ENCODE data around the gene HOXA3. TPM values are rescaled to one million over a fixed set of nuclear protein-coding genes. Genes with fewer than 3 reads are reported as not detected.

The HOXA3 gene
- polyA plus RNA-seq, 1 donor = 19.1 TPM

DNA sequence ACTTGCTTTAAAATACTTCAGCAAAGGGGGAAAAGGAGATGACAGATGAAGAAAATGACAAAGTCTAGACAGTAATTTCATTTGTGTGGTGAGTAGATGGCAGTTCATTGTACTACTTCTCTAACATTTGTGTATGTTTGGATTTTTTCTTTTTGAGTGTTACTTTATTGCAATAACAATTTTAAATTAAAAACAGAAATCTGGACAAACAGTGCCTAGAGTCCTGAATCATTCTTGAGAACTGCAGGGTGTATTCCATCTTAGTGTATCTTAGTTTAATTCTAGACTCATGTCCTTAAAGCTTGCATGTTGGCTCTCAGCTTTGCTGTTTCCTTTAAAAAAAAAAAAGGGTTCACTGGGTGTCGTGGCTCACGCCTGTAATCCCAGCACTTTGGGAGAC, 87.7 kb downstream of the HOXA3 start:
- Histone ChIP-seq H3K4me1 (ENCODE audit: control insufficient read depth, insufficient read depth, low read length) (no peaks in the 10 kb centered on the region), H3K4me3 (ENCODE audit: low read length) (no peak overlapping the region), H3K9me3 (ENCODE audit: control insufficient read depth, low read depth, low read length) (no peaks in the 10 kb centered on the region), H3K27ac (ENCODE audit: low read length) (no peak overlapping the region), H3K27me3 (ENCODE audit: control insufficient read depth, insufficient read depth, low read length) (no peaks in the 10 kb centered on the region), H3K36me3 (ENCODE audit: control insufficient read depth, insufficient read depth, low read length) (no peaks in the 10 kb centered on the region)
- no CpG with 5 or more reads among the region's 2 CpGs for WGBS (ENCODE audit: insufficient coverage, low lambda C conversion rate)
- no peak for DNase-seq

DNA sequence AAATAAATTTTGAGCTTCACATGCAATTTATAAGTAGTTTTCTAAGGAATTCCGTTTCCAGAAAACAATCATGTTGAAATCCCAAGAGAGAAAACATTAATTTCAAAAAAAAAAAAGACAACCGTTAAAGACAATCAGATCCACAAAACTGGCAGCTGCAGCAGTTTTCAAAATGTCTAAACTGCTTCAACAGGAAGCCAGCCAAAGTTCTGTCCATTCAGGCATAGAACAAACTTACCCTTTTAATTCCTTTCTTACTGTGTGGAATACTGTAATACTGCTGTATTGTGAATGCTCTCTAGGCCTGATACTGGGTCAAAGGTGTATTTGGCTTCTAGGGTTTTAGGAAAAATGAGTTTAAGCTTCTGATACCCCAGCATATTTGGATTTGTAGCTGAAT, 88.2 kb downstream of the HOXA3 start:
- DNase-seq = no peak
- Histone ChIP-seq H3K4me3 (ENCODE audit: low read length) (no peak overlapping the region), H3K27me3 (ENCODE audit: control insufficient read depth, insufficient read depth, low read length) (no peaks in the 10 kb centered on the region), H3K27ac (ENCODE audit: low read length) (no peak overlapping the region), H3K4me1 (ENCODE audit: control insufficient read depth, insufficient read depth, low read length) (no peaks in the 10 kb centered on the region), H3K9me3 (ENCODE audit: control insufficient read depth, low read depth, low read length) (no peaks in the 10 kb centered on the region), H3K36me3 (ENCODE audit: control insufficient read depth, insufficient read depth, low read length) (no peaks in the 10 kb centered on the region)
- no CpG with 5 or more reads among the region's 2 CpGs for WGBS (ENCODE audit: insufficient coverage, low lambda C conversion rate)

GRCh38 chr7:27062946-27063345, 89.4 kb downstream of the HOXA3 start:
- no peak overlapping the region for H3K27ac ChIP-seq (ENCODE audit: low read length)
- H3K27me3 ChIP-seq (ENCODE audit: control insufficient read depth, insufficient read depth, low read length) = no peaks in the 10 kb centered on the region
- DNase-seq = no peak
- no peaks in the 10 kb centered on the region for H3K9me3 ChIP-seq (ENCODE audit: control insufficient read depth, low read depth, low read length)
- no peak overlapping the region for H3K4me3 ChIP-seq (ENCODE audit: low read length)
- no peaks in the 10 kb centered on the region for H3K4me1 ChIP-seq (ENCODE audit: control insufficient read depth, insufficient read depth, low read length)
- whole genome bisulfite sequencing (ENCODE audit: insufficient coverage, low lambda C conversion rate) = no CpG with 5 or more reads among the region's 4 CpGs
- H3K36me3 ChIP-seq (ENCODE audit: control insufficient read depth, insufficient read depth, low read length) = no peaks in the 10 kb centered on the region

Other genes starting within 250 kb of the HOXA3 start
- gene HOXA1, start 56.6 kb downstream of the HOXA3 start, polyA plus RNA-seq = 1.5 TPM
- 5.5 TPM for gene HOXA2, start 49.9 kb downstream of the HOXA3 start, polyA plus RNA-seq
- 19.7 TPM for gene HOXA4, start 21.8 kb downstream of the HOXA3 start, polyA plus RNA-seq
- 30.3 TPM for gene HOXA5, start 8.9 kb downstream of the HOXA3 start, polyA plus RNA-seq
- gene HOXA6, start 4.8 kb downstream of the HOXA3 start, polyA plus RNA-seq = 4.0 TPM
- gene HOXA7, start 4.1 kb upstream of the HOXA3 start, polyA plus RNA-seq = 2.3 TPM
- gene HOXA9, start 13.0 kb upstream of the HOXA3 start, polyA plus RNA-seq = 0.33 TPM
- 0.12 TPM for gene HOXA10, start 21.7 kb upstream of the HOXA3 start, polyA plus RNA-seq
- gene HOXA11, start 32.6 kb upstream of the HOXA3 start, polyA plus RNA-seq = not detected
- gene HOXA13, start 47.5 kb upstream of the HOXA3 start, polyA plus RNA-seq = not detected
- not detected for gene EVX1, start 90.2 kb upstream of the HOXA3 start, polyA plus RNA-seq